GM19463 (cell line): ENCODE measurements around the gene PYGB.
"Not testable (repeated sequence)": the region's sequence is repeated elsewhere in the genome, so short reads cannot be mapped to it uniquely, and the experiment has no call there.

Experiments
- ATAC-seq: cut with Tn5 transposase; IDR thresholded peaks from one replicate; pipeline ENCODE4 v1.9.1; 2021; ENCODE audit warnings: mild to moderate bottlenecking, moderate library complexity; ENCODE audit not compliant: unreplicated experiment

Gene PYGB

DNA sequence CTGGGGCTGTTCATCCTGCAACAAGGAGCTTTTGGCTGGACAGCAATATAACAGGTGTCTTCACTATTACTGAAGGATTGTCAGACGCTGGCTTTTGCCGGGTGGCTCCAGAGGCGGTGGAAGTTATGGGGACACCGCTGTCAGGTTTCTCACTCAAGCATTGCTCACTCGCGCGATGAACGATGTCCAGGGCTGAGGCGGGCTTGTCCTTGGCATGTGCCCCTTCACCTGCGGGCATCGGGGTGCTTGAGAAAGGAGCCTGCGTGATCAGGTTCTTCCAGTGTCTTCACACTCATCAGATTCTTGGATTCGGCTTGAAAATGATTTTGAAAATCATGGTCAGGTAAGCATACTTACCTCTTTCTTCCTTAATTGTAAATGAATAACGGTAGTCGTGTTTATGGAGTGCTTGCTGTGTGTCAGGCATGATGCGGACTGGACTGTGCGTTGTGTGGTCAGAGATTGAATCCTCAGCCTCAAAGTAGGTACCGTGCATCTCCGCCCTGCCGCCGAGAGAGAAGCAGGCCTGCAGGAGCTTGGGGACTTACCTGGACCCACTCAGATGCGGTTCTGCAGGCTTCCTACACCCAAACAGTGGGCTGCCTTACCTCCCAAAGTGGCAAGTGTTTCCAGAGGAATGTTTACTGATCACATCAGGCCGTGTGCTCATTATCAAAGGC is 18.3 kb upstream of the PYGB start:
- ATAC-seq, result no peak

DNA sequence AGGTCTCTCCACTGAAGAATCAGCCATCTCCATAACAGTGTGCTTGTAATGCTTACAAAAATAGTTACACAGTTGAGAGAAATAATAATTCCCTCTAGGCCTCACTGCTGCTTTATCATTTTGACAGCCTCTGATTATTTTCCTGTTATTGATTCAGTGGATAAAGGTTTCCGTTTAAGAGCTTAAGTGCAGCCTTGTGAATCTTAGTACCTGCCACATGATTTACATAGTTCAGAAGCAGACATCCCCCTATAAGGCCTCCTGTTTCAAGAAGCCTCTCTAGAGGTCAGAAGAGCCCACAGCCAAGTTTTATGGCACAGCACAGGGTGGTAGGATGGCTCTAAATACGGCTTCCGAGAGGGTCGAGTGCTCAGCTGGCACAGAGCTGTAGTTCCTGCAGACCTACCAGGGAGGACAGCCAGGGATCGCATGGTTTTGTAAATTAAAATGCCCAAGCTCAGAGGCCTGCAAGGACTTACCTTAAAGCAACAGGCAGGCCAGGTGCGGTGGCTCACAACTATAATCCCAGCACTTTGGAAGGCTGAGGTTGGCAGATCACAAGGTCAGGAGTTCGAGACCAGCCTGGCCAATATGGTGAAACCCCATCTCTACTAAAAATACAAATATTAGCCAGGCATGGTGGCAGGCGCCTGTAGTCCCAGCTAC is 17.6 kb upstream of the PYGB start:
- ATAC-seq, result peak; percentile 82

- no peak for ATAC-seq
Observed at GRCh38 chr20:25233016-25233772, 14.7 kb upstream of the PYGB start.

DNA sequence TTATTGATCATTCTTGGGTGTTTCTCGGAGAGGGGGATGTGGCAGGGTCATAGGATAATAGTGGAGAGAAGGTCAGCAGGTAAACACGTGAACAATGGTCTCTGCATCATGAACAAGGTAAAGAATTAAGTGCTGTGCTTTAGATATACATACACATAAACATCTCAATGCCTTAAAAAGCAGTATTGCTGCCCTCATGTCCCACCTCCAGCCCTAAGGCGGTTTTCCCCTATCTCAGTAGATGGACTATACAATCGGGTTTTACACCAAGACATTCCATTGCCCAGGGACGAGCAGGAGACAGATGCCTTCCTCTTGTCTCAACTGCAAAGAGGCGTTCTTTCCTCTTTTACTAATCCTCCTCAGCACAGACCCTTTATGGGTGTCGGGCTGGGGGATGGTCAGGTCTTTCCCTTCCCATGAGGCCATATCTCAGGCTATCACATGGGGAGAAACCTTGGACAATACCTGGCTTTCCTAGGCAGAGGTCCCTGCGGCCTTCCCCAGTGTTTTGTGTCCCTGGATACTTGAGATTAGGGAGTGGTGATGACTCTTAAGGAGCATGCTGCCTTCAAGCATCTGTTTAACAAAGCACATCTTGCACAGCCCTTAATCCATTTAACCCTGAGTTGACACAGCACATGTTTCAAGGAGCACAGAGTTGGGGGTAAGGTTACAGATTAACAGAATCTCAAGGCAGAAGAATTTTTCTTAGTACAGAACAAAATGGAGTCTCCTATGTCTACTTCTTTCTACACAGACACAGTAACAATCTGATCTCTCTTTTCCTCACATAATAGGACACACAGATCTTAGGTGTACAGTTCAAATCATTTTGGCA is 13.7 kb upstream of the PYGB start:
- not testable (repeated sequence) for ATAC-seq

- ATAC-seq, result no peak
Observed at GRCh38 chr20:25236450-25237304, 11.2 kb upstream of the PYGB start.

GRCh38 chr20:25237610-25238318 is 10.1 kb upstream of the PYGB start:
- ATAC-seq, result peak; percentile 80

- no peak for ATAC-seq
Observed at GRCh38 chr20:25238319-25239037, 9.4 kb upstream of the PYGB start.

DNA sequence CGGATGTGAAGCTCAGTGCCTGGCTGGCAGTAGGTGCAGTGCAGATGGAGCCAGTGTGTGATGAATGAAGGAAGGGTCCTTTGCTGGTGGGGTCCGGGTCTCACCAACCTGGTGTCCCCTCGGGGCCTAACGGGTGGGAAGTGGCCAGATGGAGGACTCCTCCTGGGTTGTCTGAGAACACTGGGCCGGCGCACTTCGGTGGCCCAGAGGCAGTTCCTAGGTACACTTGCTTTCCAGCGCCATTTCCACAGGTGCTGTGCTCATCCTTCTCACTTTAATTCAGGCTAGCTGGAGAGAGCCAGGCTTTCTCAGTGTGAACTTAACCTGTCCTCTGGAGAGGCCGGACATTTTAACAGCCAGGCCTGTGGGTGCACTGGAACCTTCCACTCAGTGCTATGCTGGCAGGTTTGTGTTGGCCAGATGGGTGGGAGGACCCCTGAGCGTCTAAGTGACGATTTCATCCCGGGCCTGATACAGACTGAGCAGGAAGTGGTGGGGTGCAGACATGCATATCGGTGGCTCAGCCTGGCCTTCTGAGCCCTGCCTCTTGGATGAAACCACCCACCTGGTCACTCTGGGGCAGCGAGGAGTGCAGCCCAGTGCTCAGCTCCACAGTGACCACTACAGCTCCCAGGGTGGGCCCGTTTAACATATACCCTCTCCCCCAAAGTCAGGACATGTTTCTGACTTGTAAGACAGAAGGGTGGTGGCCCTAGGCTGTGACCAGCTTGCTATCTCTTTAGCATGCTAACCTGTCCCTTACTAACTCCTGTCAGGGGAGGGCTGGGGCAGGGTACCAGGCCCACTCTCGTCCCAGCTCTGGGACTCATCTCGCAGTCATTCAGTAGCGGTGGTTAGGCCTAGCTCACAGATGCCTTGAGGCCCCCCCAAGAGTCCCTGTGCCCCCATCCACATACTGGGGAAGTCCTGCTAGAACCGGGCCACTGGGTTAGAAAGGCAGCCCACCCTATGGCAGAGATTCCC is 8.2 kb upstream of the PYGB start:
- no peak for ATAC-seq

DNA sequence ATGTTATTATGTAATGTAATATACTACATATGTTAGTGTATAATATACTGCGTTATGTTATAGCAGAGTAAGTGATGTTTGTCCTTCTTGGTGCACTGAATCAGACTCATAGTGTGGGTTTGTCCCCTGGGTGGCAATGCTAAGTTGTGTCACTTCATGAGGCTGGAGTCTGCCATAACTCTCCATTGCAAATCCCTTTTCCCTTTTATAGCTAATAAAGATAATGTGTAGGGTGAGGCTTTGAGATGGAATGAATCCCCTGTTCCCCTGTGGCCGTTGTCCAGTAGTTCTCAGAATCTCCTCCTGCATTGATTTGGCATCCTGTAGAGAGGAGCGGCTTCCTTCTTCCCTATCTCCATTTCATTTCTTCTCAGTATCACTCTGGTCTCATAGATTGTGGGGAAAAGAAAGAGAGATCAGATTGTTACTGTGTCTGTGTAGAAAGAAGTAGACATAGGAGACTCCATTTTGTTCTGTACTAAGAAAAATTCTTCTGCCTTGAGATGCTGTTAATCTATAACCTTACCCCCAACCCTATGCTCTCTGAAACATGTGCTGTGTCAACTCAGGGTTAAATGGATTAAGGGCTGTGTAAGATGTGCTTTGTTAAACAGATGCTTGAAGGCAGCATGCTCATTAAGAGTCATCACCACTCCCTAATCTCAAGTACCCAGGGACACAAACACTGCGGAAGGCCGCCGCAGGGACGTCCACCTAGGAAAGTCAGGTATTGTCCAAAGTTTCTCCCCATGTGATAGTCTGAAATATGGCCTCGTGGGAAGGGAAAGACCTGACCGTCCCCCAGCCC is 6.8 kb upstream of the PYGB start:
- ATAC-seq, result not testable (repeated sequence)

GRCh38 chr20:25241659-25241955 is 6.3 kb upstream of the PYGB start:
- ATAC-seq, result not testable (repeated sequence)

DNA sequence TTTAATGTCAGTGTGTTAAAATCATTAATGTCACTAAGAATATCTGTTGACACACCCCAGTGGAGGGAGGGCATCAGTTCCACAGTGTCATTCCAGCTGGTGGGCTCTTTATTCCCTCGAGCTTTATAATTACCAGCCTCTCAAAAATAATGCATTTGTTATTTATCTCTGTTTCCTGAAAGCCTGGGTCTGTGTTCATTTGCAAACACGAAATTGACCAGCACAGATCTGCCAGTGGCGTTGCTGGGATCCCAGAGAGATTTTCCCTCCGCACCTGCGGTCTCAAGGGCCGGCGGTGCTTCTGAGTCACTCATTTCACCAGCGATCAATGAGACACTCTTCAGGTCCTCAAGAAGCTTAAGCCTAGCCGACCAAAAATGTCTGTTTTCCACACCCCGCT is 5.7 kb upstream of the PYGB start:
- ATAC-seq, result no peak

DNA sequence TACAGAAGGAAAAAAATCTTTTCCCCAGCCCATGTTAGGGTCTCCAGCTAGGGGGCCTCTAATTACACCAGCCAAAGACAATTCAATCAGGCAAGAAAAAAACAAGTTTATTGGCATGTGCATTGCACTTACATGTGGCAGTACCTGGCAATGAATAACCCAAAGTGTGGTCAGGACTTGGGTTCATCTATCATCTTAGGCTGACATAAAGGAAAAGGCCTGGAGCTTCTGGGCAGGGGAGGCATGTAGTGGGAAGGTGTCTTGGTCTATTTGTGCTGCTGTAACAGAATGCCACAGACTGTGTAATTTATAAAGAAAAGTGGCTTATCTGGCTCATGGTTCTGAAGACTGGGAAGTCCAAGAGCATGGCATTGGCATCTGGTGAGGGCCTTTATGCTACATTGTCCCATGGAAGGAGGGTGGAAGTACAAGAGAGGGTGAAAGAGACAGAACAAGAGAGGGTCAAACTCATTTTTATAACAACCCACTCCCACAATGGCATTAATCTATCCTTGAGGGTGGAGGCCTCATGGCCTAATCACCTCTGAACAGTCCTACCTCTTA is 4.4 kb upstream of the PYGB start:
- no peak for ATAC-seq

DNA sequence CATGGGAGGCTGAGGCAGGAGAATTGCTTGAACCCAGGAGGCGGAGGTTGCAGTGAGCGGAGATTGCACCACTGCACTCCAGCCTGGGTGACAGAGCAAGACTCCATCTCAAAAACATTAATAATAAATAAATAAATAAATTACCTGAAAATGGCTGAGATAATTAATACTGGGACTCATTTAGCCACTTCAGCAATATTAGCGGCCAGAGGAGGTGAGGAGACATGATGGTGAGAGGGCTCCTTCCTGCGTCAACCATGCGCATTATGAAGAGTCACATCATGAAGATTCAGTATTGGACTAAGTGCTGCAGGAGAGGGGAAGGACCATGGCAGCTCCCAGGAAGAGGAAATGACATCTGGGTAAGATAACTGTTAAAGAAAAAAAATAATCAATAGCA is 2.9 kb upstream of the PYGB start:
- ATAC-seq, result no peak

DNA sequence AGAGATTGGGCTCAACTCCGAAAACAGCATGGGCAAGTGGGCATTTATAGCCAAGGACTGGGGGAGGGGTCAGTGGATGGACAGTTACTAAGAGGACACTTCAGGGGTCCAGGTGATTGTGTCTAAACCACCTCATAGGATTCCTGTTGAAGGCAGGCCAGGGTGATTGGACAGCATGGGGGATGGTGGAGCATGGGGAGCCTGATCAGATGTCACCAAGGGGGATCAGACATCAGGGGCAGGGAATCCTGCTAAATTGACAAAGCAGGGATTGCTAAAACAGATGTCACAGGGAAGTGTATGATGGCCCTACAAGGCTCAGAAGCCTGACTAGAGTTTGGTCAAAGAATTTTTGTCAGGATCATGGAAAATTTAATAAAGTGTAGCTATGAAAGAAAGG is 2.4 kb upstream of the PYGB start:
- no peak for ATAC-seq

DNA sequence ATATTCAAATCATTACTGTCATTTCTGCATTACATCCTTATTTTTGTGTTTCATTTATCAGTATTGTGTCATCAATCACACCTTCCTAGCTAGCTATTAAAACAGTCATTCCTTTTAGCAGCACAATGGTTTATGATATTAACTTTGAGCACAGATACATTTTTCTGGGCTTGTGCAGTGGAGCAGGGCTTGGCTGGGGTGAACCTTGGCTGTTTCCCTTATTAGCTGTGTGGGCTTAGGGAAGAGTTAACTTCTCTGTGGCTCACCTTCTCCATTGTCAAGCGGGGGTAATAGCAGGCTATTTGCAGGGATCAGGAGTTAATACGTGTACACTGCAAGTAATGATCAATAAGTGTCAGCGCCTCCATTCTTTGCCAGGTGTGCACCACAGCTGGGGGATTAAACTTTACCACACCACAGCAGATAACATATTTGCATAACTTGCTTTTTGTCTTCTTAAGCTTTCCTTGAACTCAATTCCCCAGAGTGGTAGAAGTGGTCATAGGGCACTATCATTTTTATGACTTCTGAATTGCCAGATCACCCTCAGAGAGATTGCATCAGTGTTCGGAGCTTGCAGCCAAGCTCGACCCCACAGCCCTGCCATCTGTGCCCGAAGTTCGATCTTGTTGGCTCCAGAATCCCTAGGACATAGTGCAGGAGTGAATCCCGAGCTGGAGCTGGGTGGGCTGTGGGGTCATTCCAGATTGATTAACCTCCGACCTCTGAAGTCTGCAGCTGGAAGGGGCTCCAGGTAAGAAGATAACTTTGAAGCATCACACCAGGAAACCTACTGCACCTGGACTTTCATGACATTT is 1.5 kb upstream of the PYGB start:
- no peak for ATAC-seq

- ATAC-seq, result no peak
Observed at GRCh38 chr20:25247000-25247517, 826 bp upstream of the PYGB start.
